Skeletal muscle cell (primary cell): ENCODE measurements around the gene S100A7.
"Not testable (repeated sequence)": the region's sequence is repeated elsewhere in the genome, so short reads cannot be mapped to it uniquely, and the experiment has no call there.

Experiments used
- DNase-seq: peaks from one replicate; pipeline ENCODE4 v3.0.0-alpha.2; 2010; ENCODE audit warnings: low read depth
- H3K4me3 ChIP-seq: 2 replicates; pipeline ENCODE4 v1.5.1; 2011; ENCODE audit warnings: low read depth, mild to moderate bottlenecking, control low read depth, low read length, moderate library complexity

Gene S100A7

DNA sequence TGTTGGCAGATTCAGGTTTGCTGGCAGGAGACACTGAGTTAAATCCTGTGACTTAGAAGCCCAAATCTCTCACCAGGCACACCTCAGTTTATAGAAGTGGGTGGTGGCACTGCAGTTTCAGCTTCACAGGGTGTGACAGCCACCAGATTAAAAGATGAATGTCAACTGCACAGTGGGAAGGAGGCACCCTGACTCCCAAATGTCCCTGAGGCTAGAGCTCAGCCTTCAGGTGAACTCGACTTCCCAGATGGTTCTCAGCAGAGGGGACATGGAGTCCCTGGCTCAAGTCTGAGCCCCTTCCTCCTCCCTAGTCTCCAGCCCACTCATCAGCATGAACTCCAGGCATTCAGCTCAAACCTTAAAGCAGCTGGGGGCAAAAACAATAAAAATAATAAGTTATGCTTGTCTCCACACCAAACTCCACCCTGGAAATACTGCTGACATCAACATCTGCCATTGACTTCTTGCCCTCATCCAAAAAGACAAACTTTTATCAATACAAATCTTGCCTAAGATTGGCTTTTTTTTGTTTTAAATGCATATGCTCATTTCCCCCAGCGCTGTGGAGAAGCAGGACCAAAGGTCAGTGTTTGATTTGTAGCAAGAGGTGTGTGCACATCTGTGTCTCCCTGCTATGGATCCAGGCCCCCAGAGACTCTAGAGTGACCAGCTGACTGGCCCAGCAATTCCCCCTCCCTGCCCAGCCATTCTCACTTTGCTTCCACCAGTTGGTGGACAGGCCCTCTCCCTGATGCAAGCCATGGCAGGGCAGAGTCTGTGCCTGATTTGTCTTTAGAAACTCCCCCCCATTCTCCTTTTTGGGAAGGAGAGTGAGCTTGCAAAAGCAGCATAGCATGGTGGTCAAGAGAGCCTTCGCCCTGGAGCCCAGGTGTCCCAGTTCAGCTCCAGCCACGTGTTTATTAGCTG, 18.5 kb upstream of the S100A7 start:
- DNase-seq: no peak
- H3K4me3 ChIP-seq: no peak overlapping the region

DNA sequence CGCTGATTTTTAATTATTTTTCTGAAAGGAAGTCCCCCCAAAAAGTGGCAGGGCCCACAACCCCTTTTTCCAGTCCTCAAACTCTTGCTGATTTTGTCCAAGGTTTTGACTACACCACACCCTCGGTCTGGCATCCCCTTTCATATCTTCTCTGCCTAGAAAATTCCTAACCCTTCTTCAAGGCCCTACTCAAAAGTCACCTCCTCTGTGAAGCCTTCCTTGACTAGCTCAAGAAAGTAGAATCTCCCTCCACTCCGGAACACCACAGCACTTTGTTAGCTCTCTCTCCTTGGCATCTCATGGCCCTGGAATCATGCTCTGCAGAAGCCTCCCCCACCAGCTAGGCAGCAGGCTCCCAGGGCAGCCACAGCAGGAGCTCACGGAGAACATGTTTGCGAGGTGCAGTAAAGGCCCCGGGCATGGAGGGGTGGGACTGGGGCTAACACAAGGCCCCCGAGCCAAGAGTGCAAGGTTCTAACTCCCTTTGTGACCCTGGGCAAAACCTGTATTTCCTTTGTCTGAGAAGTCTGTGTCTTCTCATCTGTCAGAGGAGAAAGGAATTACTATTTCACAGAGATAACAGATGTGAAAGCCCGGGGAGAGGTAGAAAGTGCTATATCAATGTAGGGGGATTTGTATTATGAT, 17.7 kb upstream of the S100A7 start:
- DNase-seq: no peak
- H3K4me3 ChIP-seq: no peak overlapping the region

- no peak for DNase-seq
- H3K4me3 ChIP-seq: no peak overlapping the region
Observed at GRCh38 chr1:153476491-153477093, 16.1 kb upstream of the S100A7 start.

DNA sequence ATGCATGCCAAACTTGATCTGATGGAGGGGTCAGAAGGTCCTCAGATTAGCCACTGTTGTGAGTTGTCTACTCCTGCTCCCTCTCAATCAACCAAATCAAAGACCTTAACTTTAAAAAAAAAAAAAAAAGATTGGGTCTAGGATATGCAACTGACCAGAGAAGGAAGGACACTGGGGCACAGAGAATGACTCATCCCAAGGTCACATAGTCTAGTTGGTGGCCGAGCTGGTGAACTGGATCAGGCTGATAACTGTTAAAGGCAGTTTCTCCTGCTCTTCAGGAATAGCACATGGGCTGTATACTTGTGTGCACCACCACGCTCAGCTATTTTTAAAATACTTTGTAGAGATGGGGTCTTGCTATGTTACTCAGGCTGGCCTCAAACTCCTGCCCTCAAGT, 14.8 kb upstream of the S100A7 start:
- no peak for DNase-seq
- H3K4me3 ChIP-seq: no peak overlapping the region

DNA sequence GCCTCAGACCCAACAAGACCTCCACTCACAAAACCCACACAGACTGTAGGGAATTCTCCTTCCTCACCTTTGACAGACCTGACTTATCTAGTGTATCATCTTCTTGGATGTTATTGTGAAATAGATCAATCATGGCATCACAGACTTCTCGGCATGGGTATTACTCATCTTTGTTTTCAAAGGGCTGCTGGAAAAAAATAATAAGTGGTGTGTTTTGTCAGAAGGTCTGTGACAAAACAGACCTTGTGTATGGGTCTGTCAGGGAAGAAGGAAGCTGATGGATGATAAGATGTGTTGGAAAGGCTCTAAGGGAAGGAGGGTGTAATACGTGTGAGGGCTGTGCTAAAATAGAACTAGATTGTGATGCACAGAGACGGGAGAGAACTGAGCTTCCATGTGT, 13.9 kb upstream of the S100A7 start:
- no peak overlapping the region for H3K4me3 ChIP-seq
- no peak for DNase-seq

DNA sequence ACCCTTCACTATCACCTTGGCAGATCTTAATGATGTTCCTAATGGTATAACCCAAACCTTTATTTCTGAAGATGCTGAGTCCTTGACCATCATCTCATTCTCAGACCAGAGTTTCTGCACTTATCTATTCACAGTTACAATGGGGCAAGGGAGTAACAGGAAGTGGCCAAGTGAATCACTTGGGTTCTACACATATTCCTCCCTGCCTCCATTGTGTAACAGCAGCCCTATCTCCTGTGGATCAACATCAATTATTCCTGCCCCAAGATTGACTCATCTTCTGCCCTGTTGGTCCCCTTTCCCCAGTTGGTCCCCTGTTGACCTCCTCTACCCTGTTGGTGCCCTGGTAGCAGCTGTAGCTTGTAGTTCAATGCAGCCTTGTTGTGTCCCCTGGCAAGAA, 10.3 kb upstream of the S100A7 start:
- no peak for DNase-seq
- no peak overlapping the region for H3K4me3 ChIP-seq

GRCh38 chr1:153466908-153467307, 6.5 kb upstream of the S100A7 start:
- DNase-seq: no peak
- H3K4me3 ChIP-seq: no peak overlapping the region

GRCh38 chr1:153465811-153466636, 5.6 kb upstream of the S100A7 start:
- H3K4me3 ChIP-seq: no peak overlapping the region
- no peak for DNase-seq

DNA sequence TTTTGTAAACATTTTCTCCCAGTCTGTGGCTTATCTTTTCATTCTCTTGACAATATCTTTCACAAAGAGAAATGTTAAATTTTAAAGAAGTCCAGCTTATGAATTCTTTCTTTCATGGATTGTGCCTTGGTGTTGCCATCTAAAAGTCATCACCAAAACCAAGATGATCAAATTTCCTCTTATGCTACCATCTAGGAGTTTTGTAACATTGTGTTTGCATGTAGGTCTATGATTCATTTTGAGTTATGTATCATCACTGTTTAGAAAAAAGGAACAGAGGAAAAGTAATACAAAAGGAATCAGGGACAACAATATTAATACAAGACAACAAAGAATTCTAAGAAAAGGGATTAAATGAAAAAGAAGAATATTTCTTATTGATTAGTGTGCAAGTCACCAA, 2.3 kb upstream of the S100A7 start:
- not testable (repeated sequence) for DNase-seq, H3K4me3 ChIP-seq

GRCh38 chr1:153459655-153460054, 796 bp downstream of the S100A7 start:
- no peak for DNase-seq
- no peak overlapping the region for H3K4me3 ChIP-seq

- no peak overlapping the region for H3K4me3 ChIP-seq
- DNase-seq: no peak
Observed at GRCh38 chr1:153456396-153456795, 4.1 kb downstream of the S100A7 start.

DNA sequence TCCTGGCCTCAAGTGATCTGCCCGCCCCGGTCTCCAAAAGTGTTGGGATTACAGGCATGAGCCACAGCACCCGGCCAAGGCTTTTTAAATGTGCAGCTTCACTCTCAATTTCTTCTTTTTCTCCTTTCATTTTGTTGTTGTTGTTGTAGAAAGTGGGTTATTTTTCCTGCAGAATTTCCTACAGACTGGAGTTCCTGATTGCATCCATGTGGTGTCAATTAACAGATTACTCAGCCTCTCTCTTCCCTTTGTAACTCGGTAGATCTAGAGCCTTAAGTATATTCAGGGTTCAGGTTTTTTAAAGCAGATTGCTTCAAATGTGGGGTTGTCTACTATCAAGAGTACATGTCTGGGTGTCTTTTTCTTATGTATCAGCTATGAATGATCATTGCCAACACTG, 11.6 kb downstream of the S100A7 start:
- not testable (repeated sequence) for DNase-seq, H3K4me3 ChIP-seq

- no peak overlapping the region for H3K4me3 ChIP-seq
- peak; percentile 38 for DNase-seq
Observed at GRCh38 chr1:153447498-153448170, 12.8 kb downstream of the S100A7 start.

- DNase-seq: no peak
Observed at GRCh38 chr1:153444078-153444477, 16.4 kb downstream of the S100A7 start.

DNA sequence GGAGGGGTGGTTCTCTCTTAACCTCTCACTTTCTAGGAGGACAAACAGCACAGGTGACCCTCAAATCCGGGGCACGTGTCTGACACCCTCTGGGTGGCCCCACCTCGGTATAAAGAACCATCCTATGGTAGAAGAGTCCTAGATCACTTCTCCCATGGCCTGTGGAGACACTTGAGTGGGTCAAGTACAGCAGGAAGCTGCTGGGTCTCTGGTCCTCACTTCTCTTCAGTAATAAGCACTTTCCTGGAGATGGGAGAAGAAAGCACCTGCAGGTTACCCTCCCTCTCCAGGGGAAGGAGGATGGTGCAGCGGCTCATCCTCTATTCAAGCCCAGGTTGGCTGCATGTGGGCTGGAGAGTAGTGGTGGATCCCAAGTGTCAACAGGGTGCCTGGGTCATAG, 17.0 kb downstream of the S100A7 start:
- no peak overlapping the region for H3K4me3 ChIP-seq
- no peak for DNase-seq

More at GRCh38 chr1:153444078-153444477, 16.4 kb downstream of the S100A7 start:
- no peak overlapping the region for H3K4me3 ChIP-seq

DNA sequence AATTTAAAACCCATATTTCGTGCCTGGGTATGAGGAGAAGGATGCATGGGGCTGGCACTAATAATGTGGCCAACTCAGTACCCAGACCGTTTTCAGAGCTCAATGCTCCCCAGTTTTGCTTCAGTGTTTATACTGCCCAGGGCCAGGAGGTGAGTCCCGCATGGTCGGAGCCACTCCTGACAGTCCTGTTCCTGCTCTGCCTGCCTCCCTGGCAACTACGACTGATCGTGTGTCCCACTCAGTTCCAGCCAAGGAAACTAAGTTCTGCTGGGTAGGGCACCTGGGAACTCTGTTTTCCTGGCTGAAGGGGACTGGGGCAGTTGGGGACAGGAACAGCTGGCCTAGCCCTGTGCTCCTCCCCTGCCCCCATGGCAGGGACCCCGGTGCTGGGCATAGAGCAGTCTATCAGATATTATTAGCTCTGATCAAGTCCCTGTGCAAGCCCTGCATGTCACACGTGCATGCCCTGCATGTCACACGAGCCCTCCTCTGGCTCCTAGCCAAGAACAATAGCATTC, 19.2 kb downstream of the S100A7 start:
- H3K4me3 ChIP-seq: no peak overlapping the region
- no peak for DNase-seq

DNA sequence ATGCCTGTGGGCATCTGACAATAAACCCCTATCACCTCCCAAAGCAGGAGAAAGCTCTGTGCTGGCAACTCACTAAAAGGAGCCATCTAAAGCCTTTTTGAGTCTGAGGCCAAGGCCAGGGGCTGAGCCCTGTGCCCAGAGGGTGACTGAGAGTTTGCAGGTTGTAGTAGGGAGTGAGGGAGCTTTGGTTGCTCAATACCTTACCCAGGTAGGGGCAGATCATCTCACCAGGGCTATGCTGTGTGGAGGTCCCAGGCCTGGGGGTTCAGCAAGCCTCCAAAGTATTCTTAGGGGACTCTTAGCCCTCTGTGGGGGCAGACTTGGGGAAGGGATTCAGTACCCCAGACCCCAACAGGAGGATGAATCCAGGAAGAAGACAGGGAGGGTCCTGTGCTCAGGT, 21.2 kb downstream of the S100A7 start:
- no peak overlapping the region for H3K4me3 ChIP-seq
- no peak for DNase-seq

- no peak for DNase-seq
- H3K4me3 ChIP-seq: no peak overlapping the region
Observed at GRCh38 chr1:153438599-153438998, 21.9 kb downstream of the S100A7 start.

GRCh38 chr1:153437236-153437635, 23.2 kb downstream of the S100A7 start:
- DNase-seq: no peak
- no peak overlapping the region for H3K4me3 ChIP-seq
